Vagina (tissue), 2 donors: ENCODE results near the gene TAB3. TPM values are rescaled to one million over a fixed set of nuclear protein-coding genes. Genes with fewer than 3 reads are reported as not detected.

Source experiments
- DNase-seq, 2 donors: peaks; one replicate each; pipeline ENCODE4 v3.0.0-alpha.2; 2017; ENCODE audit errors: extremely low spot score in 2 of 2
- H3K27ac ChIP-seq: fragments of 200-600 bp; sonication (generic); one replicate; pipeline ENCODE4 v1.5.1; 2019
- H3K27me3 ChIP-seq: fragments of 200-600 bp; sonication (generic); one replicate; pipeline ENCODE4 v1.5.1; 2019
- H3K36me3 ChIP-seq, 2 donors: fragments of 200-600 bp; sonication (generic); one replicate each; pipeline ENCODE4 v1.5.1; 2017 to 2019
- H3K4me1 ChIP-seq: fragments of 200-600 bp; sonication (generic); one replicate; pipeline ENCODE4 v1.5.1; 2019
- H3K4me3 ChIP-seq, 2 donors: fragments of 200-600 bp; sonication (generic); 1 replicate in 1 of 2; 2 replicates in 1 of 2; pipeline ENCODE4 v1.5.1; 2016 to 2019
- H3K9me3 ChIP-seq: fragments of 200-600 bp; sonication (generic); one replicate; pipeline ENCODE4 v1.5.1; 2019
- CTCF ChIP-seq, 3 experiments: fragments of 450-650 bp in 2 of 3; fragments of 200-600 bp in 1 of 3; sonication (generic) in 1 of 3; IDR thresholded peaks; one replicate each; pipeline ENCODE4 v1.5.1; 2017 to 2019; ENCODE audit warnings: antibody characterized with exemption in 3 of 3, mild to moderate bottlenecking in 2 of 3, moderate library complexity in 2 of 3
- POLR2A ChIP-seq, 2 donors: fragments of 450-650 bp; IDR thresholded peaks; one replicate each; pipeline ENCODE4 v1.6.1; 2017; ENCODE audit warnings: antibody characterized with exemption in 2 of 2, mild to moderate bottlenecking in 2 of 2, moderate library complexity in 2 of 2
- POLR2AphosphoS5 ChIP-seq, 2 donors: sonication (generic); formaldehyde crosslinking; IDR thresholded peaks; one replicate each; pipeline ENCODE4 v1.9.0; 2017; ENCODE audit warnings: antibody characterized with exemption in 2 of 2, mild to moderate bottlenecking in 2 of 2, low read depth in 1 of 2; ENCODE audit not compliant: insufficient read depth in 1 of 2
- intact Hi-C: fragments of 100-400 bp; cut with DNase I; formaldehyde crosslinking; loops from one replicate; pipeline ENCODE4 v1.15.1; 2023
- total RNA-seq: library from RNA; depleted of rRNA; stranded (reverse); fragments of >200 nt; gene quantifications from one replicate; pipeline ENCODE4 v1.2.3, GENCODE V29; 2016

The TAB3 gene
- total RNA-seq, 1 donor from 2014 or later, result 18.4 TPM

GRCh38 chrX:30779453-30780030 is 109.5 kb downstream of the TAB3 start:
- Histone ChIP-seq H3K36me3 (no peaks in the 10 kb centered on the region), H3K27ac (no peak overlapping the region), H3K4me1 (no peaks in the 10 kb centered on the region), H3K4me3 (no peak overlapping the region), H3K9me3 (no peaks in the 10 kb centered on the region), H3K27me3 (no peaks in the 10 kb centered on the region)
- no peak for TF ChIP-seq POLR2A (IDR thresholded peaks at IDR 0.05)
- no peak for TF ChIP-seq CTCF (IDR thresholded peaks at IDR 0.05)
- no peak for DNase-seq
- intact Hi-C loops, result no loop called here

- H3K36me3 ChIP-seq, result no peaks in the 10 kb centered on the region
- intact Hi-C loops, result no loop called here
- no peak for DNase-seq
- H3K4me3 ChIP-seq, result no peak overlapping the region
- no peaks in the 10 kb centered on the region for H3K9me3 ChIP-seq
- no peak for TF ChIP-seq POLR2A (IDR thresholded peaks at IDR 0.05)
- TF ChIP-seq POLR2AphosphoS5 (IDR thresholded peaks at IDR 0.05; ENCODE audit: insufficient read depth in 1 of 2, low read depth in 1 of 2), result no peak
- TF ChIP-seq CTCF (IDR thresholded peaks at IDR 0.05), result no peak
- H3K27me3 ChIP-seq, result no peaks in the 10 kb centered on the region
- H3K4me1 ChIP-seq, result no peaks in the 10 kb centered on the region
- no peak overlapping the region for H3K27ac ChIP-seq
Observed at GRCh38 chrX:30777575-30777974, 111.5 kb downstream of the TAB3 start.

Other genes with a start within 250 kb of the TAB3 start
- 7.6 TPM for gene GK, start 235.8 kb downstream of the TAB3 start, total RNA-seq
- gene FTHL17, start 182.8 kb upstream of the TAB3 start, total RNA-seq, result not detected